Superior temporal gyrus (tissue), 1 donor: ENCODE results near the gene NEK4.
"Not testable (repeated sequence)": the region's sequence is repeated elsewhere in the genome, so short reads cannot be mapped to it uniquely, and the experiment has no call there.

ENCODE experiments used
- DNase-seq: peaks from one replicate; pipeline ENCODE4 v3.0.0-alpha.2; 2016; ENCODE audit errors: extremely low spot score

The NEK4 gene

DNA sequence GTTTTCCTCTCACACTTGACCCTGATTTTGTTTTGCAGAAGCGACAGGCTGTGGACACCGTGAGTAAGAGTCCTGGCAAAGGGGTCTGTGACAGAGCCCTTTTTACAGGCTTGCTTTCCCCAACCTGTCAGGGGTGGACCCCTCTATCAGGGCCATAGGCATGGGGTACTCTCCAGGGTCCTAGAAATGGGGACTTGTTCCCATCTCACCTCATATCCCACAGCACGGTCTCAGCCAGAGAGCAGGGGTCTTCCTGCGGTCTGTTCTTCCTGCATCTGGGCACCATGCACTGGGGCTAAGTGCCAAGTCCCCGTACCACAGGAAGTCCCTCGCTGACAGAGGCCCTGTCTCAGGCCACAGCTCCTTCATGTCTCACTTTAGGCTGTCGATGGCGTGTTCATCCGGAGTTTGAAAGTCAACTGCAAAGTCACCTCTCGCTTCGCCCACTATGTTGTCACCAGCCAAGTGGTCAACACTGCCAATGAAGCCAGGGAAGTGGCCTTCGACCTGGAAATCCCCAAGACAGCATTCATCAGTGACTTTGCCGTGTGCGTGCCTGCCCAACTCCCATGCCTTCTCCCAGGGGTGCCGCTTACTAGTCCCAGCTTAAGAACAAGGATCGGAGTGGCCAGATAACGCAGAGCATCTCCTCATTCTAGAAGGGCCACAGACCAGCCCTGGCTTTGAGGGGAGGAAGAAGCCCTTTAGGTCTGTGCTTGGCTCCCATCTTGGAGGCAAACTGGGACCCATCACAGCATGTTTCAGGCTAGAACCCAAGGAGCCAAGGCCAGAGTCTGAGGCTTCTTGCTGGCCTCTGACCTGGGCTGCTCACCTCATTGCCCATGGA lies 7.4 kb upstream of the NEK4 start:
- DNase-seq, result no peak

- DNase-seq, result no peak
Measured at GRCh38 chr3:52777127-52777958, 6.6 kb upstream of the NEK4 start, which contains the start of gene ITIH1. TSS of gene ITIH1 (plus strand) at chr3:52777599. CDS start at chr3:52777616, 17 bp downstream.

- DNase-seq, result not testable (repeated sequence)
Measured at GRCh38 chr3:52776486-52776885, 5.7 kb upstream of the NEK4 start.

GRCh38 chr3:52775877-52776276 lies 5.1 kb upstream of the NEK4 start:
- no peak for DNase-seq

GRCh38 chr3:52774901-52775864 lies 4.4 kb upstream of the NEK4 start:
- no peak for DNase-seq

GRCh38 chr3:52774066-52774713 lies 3.5 kb upstream of the NEK4 start:
- DNase-seq, result no peak

GRCh38 chr3:52773361-52774065 lies 2.8 kb upstream of the NEK4 start:
- no peak for DNase-seq

GRCh38 chr3:52771702-52772101 lies 962 bp upstream of the NEK4 start:
- DNase-seq, result no peak

- DNase-seq, result no peak
Measured at GRCh38 chr3:52771334-52771681, 568 bp upstream of the NEK4 start.

GRCh38 chr3:52769786-52770455 lies 819 bp downstream of the NEK4 start:
- no peak for DNase-seq

DNA sequence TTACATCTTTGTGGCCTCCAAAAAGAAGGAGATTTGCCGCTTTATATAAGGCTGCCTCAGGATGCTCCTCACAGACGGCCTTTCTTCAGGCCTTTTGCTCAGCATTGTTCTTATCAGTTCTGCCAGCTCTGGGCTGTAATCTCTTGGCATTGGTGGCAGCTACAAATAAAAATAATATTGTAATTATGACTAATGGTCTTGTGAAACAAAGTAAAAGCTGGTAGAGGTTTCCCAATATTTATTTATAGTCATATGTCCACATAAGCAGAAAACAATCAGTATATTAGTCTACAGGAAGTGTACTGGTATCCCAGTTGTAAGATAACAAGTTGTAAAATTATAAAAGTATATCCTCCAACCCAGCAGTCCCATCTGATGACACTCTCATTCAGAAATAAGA lies 7.3 kb downstream of the NEK4 start:
- DNase-seq, result no peak

DNA sequence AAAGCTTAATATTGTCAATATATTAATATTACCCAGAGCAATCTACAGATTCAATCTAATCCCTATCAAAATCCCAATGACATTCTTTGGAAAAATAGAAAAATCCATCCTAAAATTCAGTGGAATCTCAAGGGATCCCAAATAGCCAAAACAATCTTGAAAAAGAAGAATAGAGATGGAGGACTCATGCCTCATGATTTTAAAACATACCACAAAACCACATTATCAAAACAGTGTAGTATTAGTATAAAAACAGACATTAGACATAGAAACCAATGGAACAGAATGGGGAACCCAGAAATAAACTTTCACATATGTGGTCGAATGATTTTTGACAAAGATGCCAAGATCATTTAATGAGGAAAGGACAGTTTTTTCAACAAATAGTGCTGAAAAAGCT lies 14.6 kb downstream of the NEK4 start:
- DNase-seq, result no peak

DNA sequence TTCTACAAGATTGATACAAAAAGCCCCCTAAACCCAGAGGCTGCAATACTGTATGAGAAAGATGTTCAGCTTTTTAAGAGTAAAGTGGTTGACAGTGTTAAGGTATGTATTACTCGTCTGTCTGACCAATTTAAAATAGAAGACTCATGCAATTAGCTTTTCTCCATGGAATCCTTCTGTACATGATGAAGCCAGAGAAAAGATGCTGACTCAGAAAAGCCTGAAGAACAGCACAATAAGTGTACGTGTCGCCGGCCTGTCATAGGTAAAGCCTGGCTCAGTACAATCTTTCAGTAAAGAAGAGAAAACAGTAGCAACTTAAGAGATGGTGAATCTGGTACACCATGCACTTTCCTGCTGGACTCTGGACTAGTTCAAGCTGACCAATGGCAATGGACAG lies 16.4 kb downstream of the NEK4 start:
- no peak for DNase-seq

- DNase-seq, result no peak
Measured at GRCh38 chr3:52752045-52752660, 18.6 kb downstream of the NEK4 start.

- DNase-seq, result no peak
Measured at GRCh38 chr3:52743721-52744120, 27.0 kb downstream of the NEK4 start.

DNA sequence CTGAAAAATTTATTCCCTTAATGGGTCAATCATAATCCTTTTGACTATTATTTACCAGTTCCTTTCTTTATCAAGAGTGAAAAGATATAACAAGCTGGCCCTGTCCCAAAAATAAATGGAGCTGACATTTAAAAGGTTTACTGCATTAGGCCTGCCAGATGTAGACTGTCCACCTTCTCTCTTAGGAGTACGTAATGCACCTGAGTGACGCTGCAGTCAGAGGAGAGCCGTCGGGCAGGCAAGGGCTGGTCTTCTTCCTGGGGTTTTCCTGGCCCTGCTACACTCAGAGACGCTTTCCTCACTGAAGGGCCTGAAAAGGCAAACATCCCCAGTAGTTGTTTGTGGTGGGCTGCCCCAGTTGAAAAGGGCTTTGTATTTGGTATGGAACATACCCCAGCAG lies 27.6 kb downstream of the NEK4 start:
- no peak for DNase-seq

DNA sequence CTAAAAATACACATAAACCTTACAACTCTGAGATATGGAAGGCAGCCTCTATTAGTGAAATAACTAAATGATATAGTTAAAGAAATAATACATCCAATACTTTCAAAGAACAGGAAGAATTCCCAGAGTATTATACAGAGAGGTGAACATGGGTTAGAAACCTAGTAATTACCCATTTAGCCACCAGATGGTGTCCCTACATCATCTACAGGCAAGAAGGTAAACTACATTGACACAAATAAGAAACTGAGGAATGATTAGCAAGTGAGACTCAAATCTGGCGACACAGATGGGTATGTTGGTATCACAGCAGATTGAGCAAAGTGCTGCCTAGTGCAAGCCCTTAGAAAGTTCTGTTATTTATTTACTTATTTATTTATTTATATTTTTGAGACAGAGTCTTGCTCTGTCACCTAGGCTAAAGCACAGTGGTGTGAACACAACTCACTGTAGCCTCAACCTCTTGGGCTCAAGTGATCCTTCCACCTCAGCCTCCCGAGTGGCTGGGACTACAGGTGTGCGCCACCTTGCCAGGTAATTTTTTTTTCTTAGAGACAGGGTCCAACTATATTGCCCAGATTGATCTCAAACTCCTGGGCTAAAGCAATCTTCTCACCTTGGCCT lies 28.2 kb downstream of the NEK4 start:
- peak; percentile 49 for DNase-seq

DNA sequence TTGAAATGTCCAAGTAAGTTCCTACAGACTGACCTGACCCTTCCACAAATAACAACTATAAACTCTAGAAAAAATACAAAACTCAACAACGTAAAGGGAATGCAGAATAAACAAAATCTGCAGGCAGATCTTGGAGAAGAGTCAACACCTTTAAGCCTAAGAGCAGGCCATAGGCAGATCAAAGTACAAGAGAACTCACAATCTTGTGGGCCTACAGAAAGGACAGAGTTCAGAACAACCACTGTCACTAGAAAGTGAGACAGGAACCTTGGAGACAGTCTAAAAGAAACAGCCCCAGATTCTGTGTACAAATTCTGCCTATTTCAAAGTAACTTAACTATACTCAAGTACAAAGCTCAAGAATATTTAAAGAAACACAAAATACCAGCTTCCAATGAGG lies 31.0 kb downstream of the NEK4 start:
- DNase-seq, result no peak

GRCh38 chr3:52733256-52733891 lies 37.4 kb downstream of the NEK4 start:
- DNase-seq, result no peak
